GM10847 (cell line): ENCODE measurements around the gene OLFML3.

Experiments used
- POLR2A ChIP-seq: IDR thresholded peaks from 2 replicates; pipeline ENCODE4 v1.6.1; 2011; ENCODE audit not compliant: insufficient read length; ENCODE audit errors: extremely low read depth

OLFML3 gene

GRCh38 chr1:113943028-113943811 lies 36.1 kb upstream of the OLFML3 start:
- no peak for TF ChIP-seq POLR2A

GRCh38 chr1:113945329-113945728 lies 33.9 kb upstream of the OLFML3 start:
- no peak for TF ChIP-seq POLR2A

- TF ChIP-seq POLR2A = no peak
Measured at GRCh38 chr1:113946112-113946511, 33.2 kb upstream of the OLFML3 start.

GRCh38 chr1:113946678-113947387 lies 32.4 kb upstream of the OLFML3 start:
- no peak for TF ChIP-seq POLR2A

- no peak for TF ChIP-seq POLR2A
Measured at GRCh38 chr1:113947388-113948107, 31.7 kb upstream of the OLFML3 start.

GRCh38 chr1:113949007-113949406 lies 30.3 kb upstream of the OLFML3 start:
- TF ChIP-seq POLR2A = no peak

- TF ChIP-seq POLR2A = no peak
Measured at GRCh38 chr1:113950908-113951307, 28.4 kb upstream of the OLFML3 start.

- no peak for TF ChIP-seq POLR2A
Measured at GRCh38 chr1:113951719-113952118, 27.6 kb upstream of the OLFML3 start.

GRCh38 chr1:113957984-113958383 lies 21.3 kb upstream of the OLFML3 start:
- TF ChIP-seq POLR2A = no peak

- TF ChIP-seq POLR2A = no peak
Measured at GRCh38 chr1:113958691-113959090, 20.6 kb upstream of the OLFML3 start.

GRCh38 chr1:113963281-113963906 lies 15.9 kb upstream of the OLFML3 start:
- no peak for TF ChIP-seq POLR2A

- TF ChIP-seq POLR2A = no peak
Measured at GRCh38 chr1:113965703-113966412, 13.4 kb upstream of the OLFML3 start.

GRCh38 chr1:113972954-113973353 lies 6.3 kb upstream of the OLFML3 start:
- TF ChIP-seq POLR2A = no peak

- TF ChIP-seq POLR2A = no peak
Measured at GRCh38 chr1:113975211-113975895, 3.9 kb upstream of the OLFML3 start.
